ENCODE measurements around the gene CFAP77. TPM values are rescaled to one million over a fixed set of nuclear protein-coding genes. Genes with fewer than 3 reads are reported as not detected.

The CFAP77 gene
- total and polyA plus RNA-seq, 10 of the 15 experiments (the other 5 are each of a cell fraction or from before 2014, with no cell fraction given) = 0.33 TPM; not detected in 9

- no peak for FAIRE-seq
- no peak for TF ChIP-seq NBN (IDR thresholded peaks at IDR 0.05)
- TF ChIP-seq IRF5 (IDR thresholded peaks at IDR 0.05; ENCODE audit: borderline replicate concordance) = no peak
- TF ChIP-seq CTCF (IDR thresholded peaks at IDR 0.05 in 2 of 3, conservative IDR thresholded peaks at IDR 0.05 in 1 of 3; ENCODE audit: control insufficient read depth in 2 of 3, extremely low read depth in 1 of 3, insufficient read depth in 1 of 3, low read depth in 3 of 3, low read length in 3 of 3) = no peak
- no peak for TF ChIP-seq E4F1 (IDR thresholded peaks at IDR 0.05; ENCODE audit: borderline replicate concordance, partially characterized antibody)
Observed at GRCh38 chr9:132498531-132499210, 88.7 kb downstream of the CFAP77 start.

More at GRCh38 chr9:132498531-132499210, 88.7 kb downstream of the CFAP77 start:
- no peak for ATAC-seq
- ChIA-PET CTCF (no interaction called here), SMC1A (ENCODE audit: uncharacterized antibody, unreplicated experiment) (interaction anchor here (0.7 kb wide), 1 partner anchor 11 kb away, joined by 3 read pairs; no protein-coding TSS in a partner anchor), RAD21 (ENCODE audit: unreplicated experiment) (no interaction called here), POLR2A (interaction anchor here (0.6 kb wide), 1 partner anchor 143 kb away, joined by 4 read pairs; no protein-coding TSS in a partner anchor)
- in situ Hi-C loops (cut with MboI) (no loop called here), intact Hi-C loops (cut with micrococcal nuclease; ENCODE audit: unreplicated experiment) (no loop called here)
- DNase-seq (ENCODE audit: low read depth, low spot score) = no peak
- H3K27ac ChIP-seq (ENCODE audit: control insufficient read depth, insufficient read depth) = no peak overlapping the region
- BruUV-seq (replicated peaks) = no TSS peak
- H3K4me1 ChIP-seq (ENCODE audit: control insufficient read depth, insufficient read depth, low read length) = no peaks in the 10 kb centered on the region
- no peak overlapping the region for H3K4me3 ChIP-seq
- no peaks in the 10 kb centered on the region for H3K36me3 ChIP-seq (ENCODE audit: control insufficient read depth in 2 of 2, insufficient read depth in 2 of 2, low read length in 1 of 2)
- H3K79me2 ChIP-seq (ENCODE audit: control insufficient read depth, insufficient read depth, low read length) = no peaks in the 10 kb centered on the region
- no peak overlapping the region for H2AFZ ChIP-seq (ENCODE audit: control insufficient read depth, low read depth, low read length)
- 46% methylated on average over 20 of the region's 20 CpGs for WGBS (ENCODE audit: insufficient coverage, insufficient replicate concordance, low lambda C conversion rate, missing lambda C conversion rate)
- no peaks in the 10 kb centered on the region; a peak in 2 of 4 replicates for H3K27me3 ChIP-seq (replicated peaks in 1 of 2; ENCODE audit: control insufficient read depth in 2 of 2, insufficient read depth in 2 of 2, low read length in 1 of 2)
- H3K4me2 ChIP-seq (ENCODE audit: control insufficient read depth, insufficient read depth) = no peak overlapping the region
- H3K9ac ChIP-seq (ENCODE audit: control insufficient read depth, insufficient read depth, low read length) = no peak overlapping the region
- no peaks in the 10 kb centered on the region; the same call in 1 of the 2 replicates for H4K20me1 ChIP-seq (ENCODE audit: control insufficient read depth, insufficient read depth)
- no peaks in the 10 kb centered on the region; the same call in 2 of the 3 replicates for H3K9me3 ChIP-seq (replicated peaks; ENCODE audit: control insufficient read depth, insufficient read depth, low read length)
